ENCODE results near the gene ST6GALNAC5.

Gene ST6GALNAC5

GRCh38 chr1:77030401-77031105 lies 163.3 kb downstream of the ST6GALNAC5 start:
- TF ChIP-seq POLR2A (IDR thresholded peaks at IDR 0.05; ENCODE audit: extremely low read depth, insufficient read length): no peak
- TF ChIP-seq MAX (IDR thresholded peaks at IDR 0.05; ENCODE audit: low read depth, low read length): no peak
- TF ChIP-seq MYC (IDR thresholded peaks at IDR 0.05; ENCODE audit: low read depth, low read length): no peak
- no peak for DNase-seq (ENCODE audit: low read depth)
- H3K4me3 ChIP-seq (ENCODE audit: low read depth, low read length): no peak overlapping the region

GRCh38 chr1:77031106-77031662 lies 163.9 kb downstream of the ST6GALNAC5 start:
- peak; percentile 9 for DNase-seq (ENCODE audit: low read depth)
- no peak for TF ChIP-seq POLR2A (IDR thresholded peaks at IDR 0.05; ENCODE audit: extremely low read depth, insufficient read length)
- TF ChIP-seq MAX (IDR thresholded peaks at IDR 0.05; ENCODE audit: low read depth, low read length): no peak
- no peak for TF ChIP-seq MYC (IDR thresholded peaks at IDR 0.05; ENCODE audit: low read depth, low read length)
- TF ChIP-seq CTCF (IDR thresholded peaks at IDR 0.05; ENCODE audit: low read depth, low read length): no peak
- H3K4me3 ChIP-seq (ENCODE audit: low read depth, low read length): no peak overlapping the region

- no peak for TF ChIP-seq MYC (IDR thresholded peaks at IDR 0.05; ENCODE audit: low read depth, low read length)
- TF ChIP-seq MAX (IDR thresholded peaks at IDR 0.05; ENCODE audit: low read depth, low read length): no peak
- TF ChIP-seq POLR2A (IDR thresholded peaks at IDR 0.05; ENCODE audit: extremely low read depth, insufficient read length): no peak
- TF ChIP-seq CTCF (IDR thresholded peaks at IDR 0.05; ENCODE audit: low read depth, low read length): no peak
- peak; percentile 37 for DNase-seq (ENCODE audit: low read depth)
- no peak overlapping the region for H3K4me3 ChIP-seq (ENCODE audit: low read depth, low read length)
Measured at GRCh38 chr1:77036560-77036959, 169.3 kb downstream of the ST6GALNAC5 start.

- no peak overlapping the region for H3K4me3 ChIP-seq (ENCODE audit: low read depth, low read length)
- TF ChIP-seq POLR2A (IDR thresholded peaks at IDR 0.05; ENCODE audit: extremely low read depth, insufficient read length): no peak
- no peak for TF ChIP-seq MYC (IDR thresholded peaks at IDR 0.05; ENCODE audit: low read depth, low read length)
- TF ChIP-seq MAX (IDR thresholded peaks at IDR 0.05; ENCODE audit: low read depth, low read length): no peak
- TF ChIP-seq CTCF (IDR thresholded peaks at IDR 0.05; ENCODE audit: low read depth, low read length): no peak
- DNase-seq (ENCODE audit: low read depth): no peak
Measured at GRCh38 chr1:77037038-77037437, 169.8 kb downstream of the ST6GALNAC5 start.

GRCh38 chr1:77038000-77038399 lies 170.7 kb downstream of the ST6GALNAC5 start:
- TF ChIP-seq CTCF (IDR thresholded peaks at IDR 0.05; ENCODE audit: low read depth, low read length): no peak
- no peak for TF ChIP-seq MYC (IDR thresholded peaks at IDR 0.05; ENCODE audit: low read depth, low read length)
- TF ChIP-seq POLR2A (IDR thresholded peaks at IDR 0.05; ENCODE audit: extremely low read depth, insufficient read length): no peak
- TF ChIP-seq MAX (IDR thresholded peaks at IDR 0.05; ENCODE audit: low read depth, low read length): no peak
- no peak overlapping the region for H3K4me3 ChIP-seq (ENCODE audit: low read depth, low read length)
- DNase-seq (ENCODE audit: low read depth): no peak

GRCh38 chr1:77039111-77039510 lies 171.8 kb downstream of the ST6GALNAC5 start:
- TF ChIP-seq MAX (IDR thresholded peaks at IDR 0.05; ENCODE audit: low read depth, low read length): no peak
- TF ChIP-seq MYC (IDR thresholded peaks at IDR 0.05; ENCODE audit: low read depth, low read length): no peak
- no peak for TF ChIP-seq POLR2A (IDR thresholded peaks at IDR 0.05; ENCODE audit: extremely low read depth, insufficient read length)
- TF ChIP-seq CTCF (IDR thresholded peaks at IDR 0.05; ENCODE audit: low read depth, low read length): no peak
- no peak for DNase-seq (ENCODE audit: low read depth)
- H3K4me3 ChIP-seq (ENCODE audit: low read depth, low read length): no peak overlapping the region
